Right lobe of liver (tissue), 4 donors: ENCODE results near the gene FOXF2.

Source experiments
- CTCF ChIP-seq, 4 donors: fragments of 200-600 bp in 3 of 4; fragments of 450-650 bp in 1 of 4; IDR thresholded peaks; one replicate each; pipeline versions ENCODE4 v1.5.1 to v1.8.0; 2016 to 2022; ENCODE audit warnings: antibody characterized with exemption in 4 of 4, mild to moderate bottlenecking in 2 of 4
- POLR2A ChIP-seq: fragments of 450-650 bp; IDR thresholded peaks from one replicate; pipeline ENCODE4 v1.6.1; 2017; ENCODE audit warnings: antibody characterized with exemption, mild to moderate bottlenecking
- donor health status: DM: no; HTN: no; CAD: no.
- donor health status: DM: no; HTN: no; CAD: no.
- donor health status: DM: no; HTN: yes; CAD: no.

GRCh38 chr6:1372690-1373089, 16.7 kb upstream of the FOXF2 start:
- TF ChIP-seq POLR2A (no peak), CTCF (IDR thresholded peaks at IDR 0.05) (no peak)
